ENCODE results near the gene TNF.

Gene TNF

DNA sequence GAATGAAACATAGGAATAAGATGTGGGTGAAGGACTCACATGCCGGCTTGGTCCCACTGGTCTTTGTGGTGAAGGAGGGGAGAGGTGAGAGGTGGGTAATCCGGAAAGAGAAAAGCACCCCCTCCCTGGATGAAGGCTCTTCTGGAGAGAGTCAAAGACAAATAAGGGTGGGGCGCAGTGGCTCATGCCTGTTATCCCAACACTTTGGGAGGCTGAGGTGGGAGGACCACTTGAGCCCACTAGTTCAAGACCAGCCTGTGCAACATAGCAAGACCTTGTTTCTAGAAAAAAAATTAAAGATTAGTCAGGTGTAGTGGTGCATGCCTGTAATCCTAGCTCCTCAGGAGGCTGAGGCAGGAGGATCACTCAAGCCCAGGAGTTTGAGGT is 3.7 kb downstream of the TNF start:
- no peak overlapping the region for H3K27ac ChIP-seq (ENCODE audit: extremely low read depth, low read depth, low read length)
- peaks cover 4% of the 10 kb centered on the region; the same call in 1 of the 2 replicates for H3K4me1 ChIP-seq (ENCODE audit: control insufficient read depth, insufficient read depth, low read length)
- POLR2A ChIA-PET: no interaction called here
- H3K36me3 ChIP-seq (ENCODE audit: control insufficient read depth in 2 of 2, insufficient read depth in 1 of 2, low read length in 2 of 2): no peaks in the 10 kb centered on the region
- CTCF ChIA-PET: interaction anchor here (0.6 to 18.7 kb wide), 6 partner anchors 10 to 179 kb away, joined by 4 to 518 read pairs (median 39); partner anchors contain the start of genes ATP6V1G2, LTA, NCR3 and NFKBIL1
- H3K9me3 ChIP-seq (ENCODE audit: control insufficient read depth, insufficient read depth, low read depth, low read length): no peaks in the 10 kb centered on the region
- TF ChIP-seq ZNF214 (tag by site-specific recombination; IDR thresholded peaks at IDR 0.05; ENCODE audit: borderline replicate concordance) (no peak), ZFP41 (tag by site-specific recombination; IDR thresholded peaks at IDR 0.05; ENCODE audit: borderline replicate concordance) (no peak), ZBTB26 (tag by site-specific recombination; optimal IDR thresholded peaks at IDR 0.05) (no peak), ZNF239 (tag by site-specific recombination; IDR thresholded peaks at IDR 0.05) (no peak)
- TF ChIP-seq, protein P1, sequence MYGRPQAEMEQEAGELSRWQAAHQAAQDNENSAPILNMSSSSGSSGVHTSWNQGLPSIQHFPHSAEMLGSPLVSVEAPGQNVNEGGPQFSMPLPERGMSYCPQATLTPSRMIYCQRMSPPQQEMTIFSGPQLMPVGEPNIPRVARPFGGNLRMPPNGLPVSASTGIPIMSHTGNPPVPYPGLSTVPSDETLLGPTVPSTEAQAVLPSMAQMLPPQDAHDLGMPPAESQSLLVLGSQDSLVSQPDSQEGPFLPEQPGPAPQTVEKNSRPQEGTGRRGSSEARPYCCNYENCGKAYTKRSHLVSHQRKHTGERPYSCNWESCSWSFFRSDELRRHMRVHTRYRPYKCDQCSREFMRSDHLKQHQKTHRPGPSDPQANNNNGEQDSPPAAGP (tag by site-specific recombination; IDR thresholded peaks at IDR 0.05): no peak
- no peak overlapping the region for H3K4me3 ChIP-seq (ENCODE audit: low read depth, low read length)

DNA sequence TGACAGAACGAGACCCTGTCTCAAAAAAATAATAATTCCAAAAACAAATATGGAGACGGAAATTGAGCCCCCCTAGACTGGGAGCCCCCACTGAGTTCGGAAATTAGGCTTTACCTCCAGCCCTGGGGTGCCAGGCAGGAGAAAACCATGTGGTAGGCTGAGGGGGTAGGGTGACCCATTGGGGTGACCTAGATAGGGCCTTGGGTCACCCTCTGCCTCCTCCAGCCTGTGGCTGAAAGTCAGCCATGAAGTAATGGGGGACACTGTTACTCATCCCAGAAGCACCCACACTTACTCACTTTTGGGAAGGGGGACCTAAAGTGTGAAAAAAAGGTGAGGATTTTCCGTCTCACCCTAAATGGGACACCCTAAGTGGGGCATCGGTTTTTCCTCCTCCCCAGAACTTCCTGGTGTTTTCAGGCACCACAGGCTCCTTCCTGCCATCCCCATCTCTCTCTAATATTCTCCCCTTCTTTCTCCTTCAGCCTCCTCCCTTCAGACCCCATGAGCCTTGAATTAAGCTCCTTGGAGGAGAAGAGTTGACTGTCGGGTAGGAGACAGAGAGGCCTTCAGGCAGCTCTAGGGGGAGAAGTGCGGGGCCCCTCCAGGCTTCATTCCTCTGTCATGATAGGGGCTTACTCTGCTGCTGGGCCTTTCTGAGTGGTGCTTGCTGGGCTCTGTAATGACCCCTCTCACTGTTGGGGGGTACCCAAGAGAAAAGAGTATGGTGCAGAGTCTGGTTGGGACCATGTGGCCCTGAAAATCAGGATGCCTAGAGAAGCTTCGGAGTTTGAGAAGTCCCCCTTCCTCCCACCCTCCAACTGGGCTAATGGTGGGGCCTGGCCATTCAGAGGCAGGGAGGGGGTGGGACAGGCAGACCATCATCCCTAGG is 4.4 kb downstream of the TNF start:
- peaks cover 4% of the 10 kb centered on the region; the same call in 1 of the 2 replicates for H3K4me1 ChIP-seq (ENCODE audit: control insufficient read depth, insufficient read depth, low read length)

More for the DNA sequence above, 4.4 kb downstream of the TNF start:
- no peaks in the 10 kb centered on the region for H3K9me3 ChIP-seq (ENCODE audit: control insufficient read depth, insufficient read depth, low read depth, low read length)
- no peak overlapping the region for H3K27ac ChIP-seq (ENCODE audit: extremely low read depth, low read depth, low read length)
- no peak overlapping the region for H3K4me3 ChIP-seq (ENCODE audit: low read depth, low read length)
- H3K36me3 ChIP-seq (ENCODE audit: control insufficient read depth in 2 of 2, insufficient read depth in 1 of 2, low read length in 2 of 2): no peaks in the 10 kb centered on the region
- ChIA-PET POLR2A (interaction anchor here (0.9 to 2.1 kb wide), 7 partner anchors 10 to 251 kb away, joined by 3 to 7 read pairs (median 4); partner anchors contain the start of genes DDX39B and HSPA1B), CTCF (interaction anchor here (0.6 to 18.7 kb wide), 23 partner anchors 9 to 1258 kb away, joined by 3 to 518 read pairs (median 5); partner anchors contain the start of genes ATP6V1G2, LTA, MICA and NCR3)
- TF ChIP-seq ZNF600 (tag by site-specific recombination; IDR thresholded peaks at IDR 0.05) (no peak), ZNF701 (tag by site-specific recombination; IDR thresholded peaks at IDR 0.05) (no peak), ZNF350 (tag by site-specific recombination; IDR thresholded peaks at IDR 0.05) (no peak), ZNF610 (tag by site-specific recombination; IDR thresholded peaks at IDR 0.05; ENCODE audit: borderline replicate concordance) (no peak), ZNF704 (tag by site-specific recombination; IDR thresholded peaks at IDR 0.05) (no peak), ZBTB8A (tag by site-specific recombination; IDR thresholded peaks at IDR 0.05) (0 out of 2 replicates have a peak, but pooled peaks have one; percentile 12), ZNF549 (tag by site-specific recombination; IDR thresholded peaks at IDR 0.05) (no peak)
- TF ChIP-seq, protein P2, sequence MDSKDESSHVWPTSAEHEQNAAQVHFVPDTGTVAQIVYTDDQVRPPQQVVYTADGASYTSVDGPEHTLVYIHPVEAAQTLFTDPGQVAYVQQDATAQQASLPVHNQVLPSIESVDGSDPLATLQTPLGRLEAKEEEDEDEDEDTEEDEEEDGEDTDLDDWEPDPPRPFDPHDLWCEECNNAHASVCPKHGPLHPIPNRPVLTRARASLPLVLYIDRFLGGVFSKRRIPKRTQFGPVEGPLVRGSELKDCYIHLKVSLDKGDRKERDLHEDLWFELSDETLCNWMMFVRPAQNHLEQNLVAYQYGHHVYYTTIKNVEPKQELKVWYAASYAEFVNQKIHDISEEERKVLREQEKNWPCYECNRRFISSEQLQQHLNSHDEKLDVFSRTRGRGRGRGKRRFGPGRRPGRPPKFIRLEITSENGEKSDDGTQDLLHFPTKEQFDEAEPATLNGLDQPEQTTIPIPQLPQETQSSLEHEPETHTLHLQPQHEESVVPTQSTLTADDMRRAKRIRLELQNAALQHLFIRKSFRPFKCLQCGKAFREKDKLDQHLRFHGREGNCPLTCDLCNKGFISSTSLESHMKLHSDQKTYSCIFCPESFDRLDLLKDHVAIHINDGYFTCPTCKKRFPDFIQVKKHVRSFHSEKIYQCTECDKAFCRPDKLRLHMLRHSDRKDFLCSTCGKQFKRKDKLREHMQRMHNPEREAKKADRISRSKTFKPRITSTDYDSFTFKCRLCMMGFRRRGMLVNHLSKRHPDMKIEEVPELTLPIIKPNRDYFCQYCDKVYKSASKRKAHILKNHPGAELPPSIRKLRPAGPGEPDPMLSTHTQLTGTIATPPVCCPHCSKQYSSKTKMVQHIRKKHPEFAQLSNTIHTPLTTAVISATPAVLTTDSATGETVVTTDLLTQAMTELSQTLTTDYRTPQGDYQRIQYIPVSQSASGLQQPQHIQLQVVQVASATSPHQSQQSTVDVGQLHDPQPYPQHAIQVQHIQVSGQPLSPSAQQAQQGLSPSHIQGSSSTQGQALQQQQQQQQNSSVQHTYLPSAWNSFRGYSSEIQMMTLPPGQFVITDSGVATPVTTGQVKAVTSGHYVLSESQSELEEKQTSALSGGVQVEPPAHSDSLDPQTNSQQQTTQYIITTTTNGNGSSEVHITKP (tag by site-specific recombination; IDR thresholded peaks at IDR 0.05): peak; percentile 35; the same call in 1 of the 2 replicates
